HG03469 (cell line): ENCODE results near the gene FOXA1.

Experiments
- ATAC-seq: cut with Tn5 transposase; IDR thresholded peaks from one replicate; pipeline ENCODE4 v1.9.1; 2021; ENCODE audit warnings: mild to moderate bottlenecking, moderate library complexity, moderate number of reproducible peaks; ENCODE audit not compliant: unreplicated experiment

FOXA1 gene

GRCh38 chr14:37590428-37591139 lies 4.5 kb downstream of the FOXA1 start:
- no peak for ATAC-seq

DNA sequence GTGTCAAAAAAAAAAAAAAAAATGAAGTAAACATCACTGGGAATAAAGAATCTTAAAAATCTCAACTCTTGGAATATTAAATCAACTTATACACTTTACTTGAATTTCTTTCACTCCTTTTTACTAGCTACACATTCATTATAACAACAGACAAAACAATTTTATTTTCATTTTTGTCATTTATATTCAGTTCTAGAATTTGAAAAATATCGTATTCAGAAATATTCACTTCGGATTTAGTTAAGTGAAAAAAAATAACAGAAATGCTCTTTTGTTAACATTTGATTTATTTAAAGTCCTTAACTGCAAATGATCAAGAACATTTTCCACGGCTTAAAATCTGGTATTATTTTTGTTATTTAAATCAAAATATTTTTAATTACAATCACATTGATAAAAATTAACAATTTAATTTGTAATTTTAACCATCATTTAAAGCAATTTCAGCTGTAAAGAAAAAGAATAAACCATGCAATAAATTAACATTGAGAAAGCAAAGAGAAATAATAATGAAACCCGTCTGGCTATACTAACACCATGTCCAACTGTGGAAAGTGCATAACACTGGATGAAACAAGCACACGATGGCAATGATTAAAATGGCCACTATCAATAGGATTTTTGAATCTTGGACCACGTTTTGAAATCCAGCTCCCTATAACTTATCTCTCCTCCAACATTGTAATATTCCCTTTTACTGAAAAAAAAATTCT lies 5.2 kb downstream of the FOXA1 start:
- ATAC-seq = no peak

- ATAC-seq = no peak
Measured at GRCh38 chr14:37588956-37589714, 5.9 kb downstream of the FOXA1 start.

GRCh38 chr14:37588667-37588955 lies 6.4 kb downstream of the FOXA1 start:
- no peak for ATAC-seq

DNA sequence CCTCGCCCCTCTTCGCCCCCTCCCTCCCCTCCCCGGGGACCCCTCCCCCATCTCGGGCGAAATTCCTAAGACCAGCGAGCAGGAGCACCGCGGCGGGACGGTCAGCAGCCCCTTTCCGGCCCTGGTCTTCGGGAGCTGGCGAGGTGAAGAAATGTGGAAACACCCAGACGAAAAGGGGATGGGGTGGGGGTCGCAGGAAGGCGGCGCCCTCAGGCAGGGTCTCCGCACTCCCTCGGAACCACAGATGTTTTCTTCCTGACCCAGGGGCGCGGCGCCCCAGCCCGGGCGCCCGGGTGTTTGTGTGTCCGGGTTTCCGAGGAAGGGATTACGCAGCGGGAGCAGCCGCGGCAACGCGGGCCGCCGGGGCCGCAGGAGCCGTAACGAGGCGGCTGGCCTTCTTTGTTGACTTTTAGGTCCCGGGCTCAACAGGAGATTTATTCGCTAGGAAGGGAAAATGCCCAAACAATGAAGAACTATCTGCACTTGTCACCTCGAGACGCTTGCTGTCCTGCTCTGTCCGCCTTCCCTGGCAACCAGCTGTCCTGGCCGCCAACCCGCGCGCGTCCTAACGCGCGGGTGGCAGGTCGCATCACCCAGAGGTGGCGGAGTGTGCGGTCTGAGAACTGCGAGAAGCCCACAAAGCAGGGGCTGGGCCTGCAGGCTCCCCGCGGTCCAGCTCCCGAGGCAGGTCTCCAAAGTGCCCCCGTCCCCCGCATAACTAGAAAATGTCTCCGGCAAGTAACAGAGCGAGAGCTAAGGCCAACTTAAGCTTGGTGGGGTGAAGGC lies 7.0 kb downstream of the FOXA1 start:
- no peak for ATAC-seq

GRCh38 chr14:37587131-37587803 lies 7.8 kb downstream of the FOXA1 start:
- ATAC-seq = no peak

- no peak for ATAC-seq
Measured at GRCh38 chr14:37586797-37587130, 8.3 kb downstream of the FOXA1 start.

DNA sequence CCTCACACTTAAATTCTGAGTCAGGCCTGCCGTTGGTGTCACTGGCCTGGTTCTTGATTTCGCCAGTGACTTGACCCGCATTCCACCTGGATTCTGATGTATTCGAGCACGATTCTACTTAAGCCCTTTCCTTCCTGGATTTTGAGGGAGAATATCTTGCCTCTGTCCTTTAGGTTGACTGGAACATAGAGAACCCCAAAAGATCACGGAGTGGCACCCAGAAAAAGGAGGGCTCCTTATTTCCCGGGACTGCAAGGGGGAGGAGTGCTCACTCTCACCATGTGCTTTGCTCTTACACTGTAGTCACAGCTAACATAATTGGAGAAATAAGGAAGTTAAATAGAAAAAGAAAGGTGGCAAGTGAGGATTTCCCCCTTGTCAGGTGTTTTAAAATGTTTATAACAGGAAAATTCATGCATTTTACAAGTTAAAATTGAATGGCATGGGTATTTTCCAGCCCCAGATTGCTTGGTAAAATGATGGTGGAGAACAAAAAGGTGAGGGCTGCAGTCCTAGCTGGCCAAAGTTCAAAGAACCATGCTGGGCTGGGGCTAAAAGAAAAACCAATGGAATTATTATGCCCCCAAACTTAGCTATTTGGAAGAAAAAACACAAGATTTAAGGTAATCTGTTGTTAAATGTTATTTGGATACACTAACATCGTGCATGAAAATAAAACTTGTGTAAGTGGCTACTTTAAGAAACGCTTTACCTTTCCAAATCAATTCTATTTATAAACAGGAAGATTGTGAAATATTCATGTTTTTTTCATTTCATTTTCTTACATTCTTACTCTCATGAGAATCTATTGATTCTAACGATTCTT lies 8.9 kb downstream of the FOXA1 start:
- no peak for ATAC-seq

DNA sequence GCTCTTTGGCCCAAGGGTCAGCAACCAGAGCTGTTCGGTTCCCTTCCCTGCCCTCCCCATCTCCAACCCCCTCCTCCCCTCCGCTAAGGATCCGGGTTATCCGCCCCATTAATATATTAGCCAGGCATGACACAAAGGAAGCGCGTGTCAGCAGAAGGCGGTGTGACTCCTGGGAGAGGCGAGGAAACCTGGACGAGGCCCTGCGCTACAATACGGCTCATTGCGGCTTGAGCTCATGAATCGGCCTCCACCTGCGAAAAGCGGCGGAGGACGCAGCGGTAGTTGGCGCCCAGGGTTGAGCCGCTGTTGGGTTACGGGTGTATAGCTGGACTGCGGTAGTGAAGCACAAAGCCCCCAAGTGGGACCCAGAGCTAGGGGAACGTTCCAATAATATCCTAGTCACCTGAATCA lies 9.9 kb downstream of the FOXA1 start:
- ATAC-seq = no peak

DNA sequence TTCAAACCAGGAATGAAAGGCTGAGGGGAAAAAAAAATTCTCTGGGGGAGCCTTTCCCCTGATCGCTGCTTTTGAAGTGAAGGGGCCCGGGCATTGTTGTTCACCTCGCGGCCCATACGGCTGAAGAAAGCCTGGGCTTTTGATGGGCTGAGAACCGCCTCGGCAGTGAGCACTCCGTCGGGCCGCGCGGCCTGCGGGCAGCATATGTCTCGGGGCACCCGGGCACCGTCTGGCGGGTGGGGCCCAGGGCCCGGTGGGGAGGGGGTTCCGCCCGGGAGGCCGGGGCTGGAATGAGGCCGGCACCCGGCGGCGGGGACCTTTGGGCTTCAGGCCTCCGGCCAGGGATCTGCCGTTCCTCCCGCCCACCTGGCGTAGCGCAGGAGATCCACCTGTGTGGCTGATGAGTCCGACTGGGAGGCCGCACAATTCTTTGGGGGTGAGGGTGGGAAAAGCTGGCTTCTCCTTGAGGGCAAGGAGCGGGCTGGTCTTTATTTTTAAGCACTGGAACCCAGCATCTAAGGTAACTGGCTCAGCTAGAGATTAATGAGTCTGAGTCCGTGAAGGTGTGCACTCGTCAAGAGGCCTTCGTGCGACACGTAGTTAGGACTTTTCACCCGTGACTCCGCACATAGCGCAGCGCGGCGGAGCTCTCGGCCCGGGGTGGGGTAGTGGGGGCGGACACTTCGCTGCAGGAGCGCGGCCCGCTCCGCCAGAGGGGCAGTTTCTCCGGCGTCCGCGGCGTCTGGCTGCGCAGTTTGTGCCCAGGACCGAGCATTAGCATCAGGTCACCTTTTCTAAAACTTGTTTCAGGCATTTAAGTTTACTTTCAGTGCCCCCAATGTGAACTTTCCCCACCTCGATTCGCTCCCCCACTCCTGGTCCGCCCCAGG lies 10.6 kb downstream of the FOXA1 start:
- no peak for ATAC-seq

DNA sequence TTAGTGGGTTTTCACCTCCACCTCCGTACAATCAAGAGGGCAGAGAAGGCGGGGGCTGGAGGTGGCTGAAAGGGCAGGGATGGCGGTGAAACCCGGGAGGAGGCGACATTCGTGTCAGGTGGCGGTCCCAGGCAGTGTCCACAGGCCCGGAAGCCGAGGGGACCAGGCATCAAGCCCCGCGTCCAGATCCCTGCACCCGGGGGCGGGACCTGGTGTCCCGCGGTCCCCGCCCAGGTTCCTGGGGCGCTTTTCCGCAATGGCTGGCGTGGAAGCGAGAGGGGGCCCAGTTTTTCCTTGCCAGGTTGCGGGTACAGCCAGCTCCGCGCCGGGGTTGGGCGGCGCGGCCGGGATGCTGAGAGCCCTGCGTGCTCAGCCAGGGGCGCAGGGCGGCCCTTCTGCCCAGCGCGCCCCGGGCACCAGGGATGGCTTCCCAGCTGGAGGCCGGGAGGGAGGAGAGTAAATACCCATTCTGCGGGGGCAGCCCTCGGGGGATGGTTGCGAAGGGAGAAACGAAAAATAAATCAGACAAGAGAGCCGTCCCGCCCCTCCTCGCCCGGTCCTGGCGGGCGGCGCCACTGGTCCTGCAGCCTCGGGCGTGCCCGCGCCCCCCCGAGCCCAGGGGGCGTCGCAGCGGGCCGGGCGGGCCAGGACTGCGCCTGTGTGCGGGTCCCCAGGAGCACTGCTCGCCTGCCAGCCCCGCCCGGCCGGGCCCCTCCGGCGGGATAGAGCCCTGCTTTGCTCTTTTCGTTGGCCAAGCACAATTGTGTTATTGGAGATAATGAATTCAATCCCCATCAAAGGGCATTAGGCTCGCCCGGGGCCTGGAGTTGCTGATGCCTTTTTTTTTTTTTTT lies 11.5 kb downstream of the FOXA1 start:
- no peak for ATAC-seq

DNA sequence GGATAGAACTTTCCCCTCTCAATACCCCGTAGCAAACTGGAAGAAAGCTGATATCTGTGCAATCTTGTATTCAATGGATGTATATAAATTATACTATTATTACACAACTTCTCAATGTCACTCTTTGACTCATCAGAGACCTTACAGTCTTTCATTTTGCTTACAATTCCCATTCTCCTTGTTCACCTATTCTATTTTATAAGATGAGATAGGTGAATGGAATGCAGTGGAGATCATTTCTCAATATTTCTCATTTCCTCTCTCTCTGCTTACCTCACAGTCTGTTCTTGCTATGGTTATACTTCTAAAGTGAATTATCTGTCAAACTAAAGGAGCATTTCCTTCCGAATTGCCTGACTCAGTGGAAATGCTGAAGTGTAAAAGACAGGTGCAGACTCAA lies 14.9 kb downstream of the FOXA1 start:
- ATAC-seq = no peak

DNA sequence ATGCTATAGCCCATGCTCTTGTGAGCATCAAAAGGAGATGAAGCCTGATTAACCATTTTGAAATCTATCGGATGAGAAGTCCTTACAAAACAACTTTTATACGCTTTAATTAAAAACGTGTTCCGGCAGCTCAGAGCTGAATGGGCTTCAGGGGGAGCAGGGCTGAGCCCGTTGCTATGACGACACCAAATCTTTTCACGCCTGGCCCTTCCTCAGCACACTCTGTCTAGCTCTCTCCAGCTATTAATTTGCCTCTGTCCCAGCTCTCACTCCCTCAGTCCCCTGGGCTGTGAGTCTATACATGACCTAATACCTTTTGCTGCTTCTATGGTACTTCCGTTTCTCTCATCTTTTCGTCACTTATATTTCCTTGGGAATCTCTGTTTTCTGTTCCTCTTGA lies 15.8 kb downstream of the FOXA1 start:
- ATAC-seq = no peak

DNA sequence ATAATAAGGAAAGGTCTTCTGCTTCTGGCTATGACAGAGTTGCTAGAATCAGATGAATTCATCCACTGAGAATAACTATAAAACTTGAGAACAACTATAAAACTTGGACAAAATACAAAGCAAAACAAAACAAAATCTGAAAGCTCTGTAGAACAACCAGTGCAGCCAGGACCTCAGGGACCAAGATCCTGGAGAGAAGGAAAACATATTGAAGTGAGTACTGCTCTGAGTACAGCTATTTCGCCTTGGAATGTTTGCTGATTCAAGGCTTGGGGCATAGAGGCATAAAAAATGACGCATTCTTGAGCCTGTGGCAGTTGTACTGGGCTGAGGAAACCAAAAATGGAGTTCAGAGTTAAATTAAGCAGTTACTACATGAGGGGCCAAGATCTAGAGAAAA lies 21.7 kb downstream of the FOXA1 start:
- ATAC-seq = no peak

- ATAC-seq = no peak
Measured at GRCh38 chr14:37571391-37571790, 23.7 kb downstream of the FOXA1 start.

GRCh38 chr14:37569729-37570128 lies 25.3 kb downstream of the FOXA1 start:
- no peak for ATAC-seq

DNA sequence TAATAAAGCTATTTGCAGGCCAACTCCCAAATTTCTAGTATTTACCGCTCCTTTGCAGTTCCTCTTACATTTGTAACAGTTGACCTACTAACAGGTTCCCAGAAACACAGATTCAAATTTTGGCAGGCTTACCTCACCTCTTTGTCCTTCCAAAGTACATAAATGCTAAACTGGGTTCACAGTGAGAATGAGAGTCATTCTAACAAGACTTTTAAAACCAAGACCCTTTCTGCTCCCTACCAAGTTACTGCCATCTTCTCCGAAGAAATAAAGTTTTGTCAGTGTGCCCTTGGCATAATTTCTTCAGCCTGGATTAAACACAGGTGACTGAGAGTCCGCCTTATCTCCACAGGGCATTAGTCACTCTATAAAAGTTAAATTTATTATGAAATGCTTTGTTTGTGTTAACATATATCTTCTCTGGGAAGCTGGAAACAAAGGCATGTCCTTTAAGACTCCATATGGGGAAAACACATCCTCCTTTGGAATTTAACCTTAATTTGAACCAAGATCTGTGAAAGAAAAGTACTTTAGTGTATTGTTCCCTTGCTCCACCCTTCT lies 28.2 kb downstream of the FOXA1 start:
- ATAC-seq = no peak

DNA sequence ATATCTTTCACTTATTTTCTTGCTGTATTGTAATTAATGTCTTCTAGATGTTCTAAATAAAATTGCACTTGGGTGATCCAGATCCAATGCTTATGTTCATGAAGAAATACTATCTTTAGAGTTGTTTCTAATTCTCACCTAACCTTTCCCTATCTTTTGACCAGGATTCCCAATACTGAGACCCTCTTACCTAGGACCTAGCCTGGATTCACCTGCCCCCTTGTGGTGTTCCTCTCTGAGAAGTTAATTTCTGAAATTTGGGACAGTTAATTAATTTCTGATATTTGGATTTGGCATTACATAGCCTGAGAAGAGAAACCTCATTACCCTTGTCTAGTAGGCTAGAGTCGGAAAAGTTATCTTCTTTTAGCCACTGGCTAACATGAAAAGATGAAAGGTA lies 29.5 kb downstream of the FOXA1 start:
- no peak for ATAC-seq
